Nucleus accumbens (tissue), 56 donors: Measurements from ENCODE around the gene IGFN1.

Source experiments
- DNase-seq, 56 donors: peaks; one replicate each; lab custom pipeline; 2025; lab: John Stamatoyannopoulos, UW

Gene IGFN1

GRCh38 chr1:201183209-201183608 is 7.4 kb upstream of the IGFN1 start:
- DNase-seq, result no peak

DNA sequence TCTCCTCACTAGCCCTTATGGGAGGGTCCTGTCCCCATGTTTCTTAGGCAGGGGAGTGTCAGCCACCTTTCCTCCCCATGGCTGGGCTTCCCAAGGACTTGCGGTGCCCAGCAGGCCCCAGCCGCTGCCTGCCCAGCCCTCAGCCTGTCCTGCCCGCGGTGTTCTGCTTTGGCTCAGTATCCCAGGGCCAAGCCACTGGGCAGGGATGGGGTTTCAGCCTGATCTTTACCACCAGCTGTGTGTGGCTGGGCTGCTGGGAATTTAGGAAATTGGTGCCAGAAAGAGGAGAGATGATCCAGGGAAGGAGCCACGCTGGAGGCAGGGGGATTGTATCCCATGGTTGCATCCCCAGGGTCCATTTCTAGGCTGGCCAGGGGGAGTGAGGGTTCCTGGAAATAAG is 6.9 kb upstream of the IGFN1 start:
- DNase-seq, result no peak

DNA sequence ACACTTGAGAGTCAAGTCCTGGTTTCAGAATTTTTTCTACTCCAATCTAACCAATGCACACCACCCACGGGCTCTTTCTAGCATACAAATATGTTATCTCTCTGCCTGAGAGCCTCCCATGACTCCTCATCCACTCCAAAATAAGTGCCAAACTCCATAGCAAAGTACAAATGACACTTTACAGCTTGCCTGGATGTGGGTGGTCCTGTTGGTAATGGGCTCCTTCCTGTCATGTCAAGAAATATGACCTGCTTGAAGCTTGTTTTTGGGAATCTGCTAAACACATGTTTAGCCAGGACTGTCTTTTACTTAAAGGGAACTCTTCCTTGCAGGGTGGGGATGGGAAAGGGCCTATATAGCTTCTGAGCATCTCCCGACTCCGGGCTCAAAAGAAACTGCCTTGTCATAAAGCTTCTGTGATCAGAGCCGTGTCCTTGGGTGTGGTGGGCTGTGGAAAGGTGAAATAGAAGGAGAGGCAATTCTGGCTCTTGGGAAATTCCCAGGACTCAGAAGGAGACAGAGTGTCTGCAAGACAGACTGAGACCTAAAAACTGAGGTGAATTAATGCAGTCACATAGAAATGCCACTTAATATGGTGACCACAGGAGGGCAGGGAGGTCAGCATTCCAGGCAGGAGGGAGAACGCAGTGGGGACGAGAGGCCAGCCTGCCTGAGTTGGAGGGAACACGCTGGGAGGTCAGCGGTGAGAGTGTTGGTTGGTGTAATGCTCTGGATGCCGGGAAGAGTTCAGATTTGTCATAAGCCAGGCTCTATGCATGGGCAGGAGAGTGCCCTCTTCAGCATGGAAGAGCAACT is 6.1 kb upstream of the IGFN1 start:
- DNase-seq, result peak in 12 of 56 donors; percentile 3 to 26 (median 8)

- DNase-seq, result peak in 1 of 56 donors; percentile 19
Measured at GRCh38 chr1:201185123-201185453, 5.5 kb upstream of the IGFN1 start.

DNA sequence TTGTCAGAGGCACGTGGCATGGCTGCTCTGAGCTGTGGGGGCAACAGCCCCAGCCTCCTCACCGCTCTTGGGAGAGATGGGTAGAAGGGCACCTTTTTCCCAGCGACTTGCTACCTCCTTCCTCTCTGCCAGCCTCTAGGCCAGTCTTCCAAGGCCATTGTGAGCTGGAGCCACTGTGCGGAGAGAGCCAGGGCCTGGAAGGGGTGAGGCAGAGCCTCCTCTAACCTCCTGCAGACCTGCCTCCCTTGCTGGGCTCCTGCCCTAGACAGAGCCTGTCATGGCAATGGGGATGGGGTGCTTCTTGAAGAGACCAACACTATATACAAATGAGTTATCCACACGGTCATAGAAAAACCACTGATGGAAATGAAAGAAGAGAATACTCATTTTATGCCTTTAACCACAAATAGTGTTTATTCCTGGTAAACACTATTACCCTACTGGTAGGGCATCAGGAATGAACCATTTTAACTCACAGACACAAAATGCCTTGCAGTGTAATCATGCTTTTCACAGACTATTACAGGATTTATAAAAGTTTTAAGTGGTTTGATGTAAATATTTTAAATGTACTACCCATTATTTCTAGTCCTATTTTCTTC is 5.0 kb upstream of the IGFN1 start:
- DNase-seq, result no peak

- DNase-seq, result no peak
Measured at GRCh38 chr1:201186192-201186591, 4.4 kb upstream of the IGFN1 start.

DNA sequence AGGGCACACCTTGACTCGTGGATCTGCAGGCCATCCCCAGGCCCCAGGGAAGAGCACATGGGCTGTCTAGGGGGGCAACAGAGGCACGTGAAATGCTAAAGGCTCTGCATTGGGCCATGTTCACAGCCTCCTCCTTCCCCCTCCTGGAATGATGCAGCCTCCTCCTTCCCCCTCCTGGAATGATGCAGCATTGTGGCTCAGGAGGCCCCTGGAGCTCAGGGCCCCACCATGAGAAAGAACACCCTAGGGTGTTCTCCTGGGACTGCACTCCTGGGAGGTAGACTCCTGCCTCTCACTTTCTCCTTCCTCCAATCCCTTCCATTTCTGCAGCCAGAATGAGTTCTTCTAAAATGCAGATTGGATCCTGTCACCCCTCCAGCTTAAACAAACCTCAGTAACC is 1.5 kb upstream of the IGFN1 start:
- DNase-seq, result no peak

DNA sequence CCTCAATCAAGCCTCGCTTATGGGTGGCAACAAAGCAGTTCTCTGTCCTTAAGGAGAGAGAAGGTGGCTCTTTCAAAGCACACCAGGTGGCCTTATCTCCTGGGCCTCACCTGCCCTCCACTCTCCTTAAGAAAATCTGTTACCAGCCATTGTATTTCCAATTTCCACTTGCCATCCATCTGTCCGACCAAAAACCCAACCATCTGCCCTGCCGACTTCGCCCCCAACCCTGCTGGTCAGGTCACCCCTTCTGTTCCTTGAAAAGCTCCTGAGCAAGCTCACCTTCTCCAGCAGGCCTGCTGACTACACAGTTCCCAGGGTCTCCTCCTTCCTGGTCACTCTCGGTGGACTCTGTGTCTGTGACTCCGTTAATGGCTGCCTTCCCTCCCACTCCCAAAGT is 619 bp upstream of the IGFN1 start:
- no peak for DNase-seq

DNA sequence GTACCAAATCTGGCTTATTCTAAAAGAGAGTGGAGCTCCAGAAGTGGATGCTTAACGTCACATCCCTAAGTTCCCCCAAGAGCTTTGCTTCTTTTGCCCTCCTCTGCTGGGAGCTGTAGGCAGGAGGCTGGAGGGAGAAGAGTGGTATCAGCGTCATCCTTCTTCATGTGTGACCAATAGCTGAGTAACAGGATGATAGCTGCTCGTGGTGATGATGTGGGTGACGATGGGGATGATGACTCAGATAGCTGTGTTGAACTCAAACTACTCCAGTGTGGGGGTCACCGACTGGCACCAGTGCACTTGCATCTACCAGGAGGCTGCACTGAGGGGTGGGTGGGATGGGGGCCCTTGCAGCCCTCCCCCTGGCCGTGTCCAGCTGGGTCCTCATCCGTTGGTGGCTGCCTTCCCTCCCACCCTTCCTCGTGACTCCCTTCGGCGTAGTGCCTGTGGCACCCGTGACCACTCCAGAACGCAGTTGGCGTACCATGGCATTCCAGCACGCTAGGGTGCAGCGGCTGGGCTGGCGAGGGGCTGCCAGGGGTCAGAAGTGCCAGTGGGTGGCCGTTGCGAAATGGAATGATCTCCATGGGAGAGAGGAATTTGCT is 1.1 kb downstream of the IGFN1 start:
- peak in 8 of 56 donors; percentile 3 to 47 (median 14) for DNase-seq

- DNase-seq, result peak in 4 of 56 donors; percentile 5 to 12 (median 12)
Measured at GRCh38 chr1:201192261-201192788, 1.7 kb downstream of the IGFN1 start.

DNA sequence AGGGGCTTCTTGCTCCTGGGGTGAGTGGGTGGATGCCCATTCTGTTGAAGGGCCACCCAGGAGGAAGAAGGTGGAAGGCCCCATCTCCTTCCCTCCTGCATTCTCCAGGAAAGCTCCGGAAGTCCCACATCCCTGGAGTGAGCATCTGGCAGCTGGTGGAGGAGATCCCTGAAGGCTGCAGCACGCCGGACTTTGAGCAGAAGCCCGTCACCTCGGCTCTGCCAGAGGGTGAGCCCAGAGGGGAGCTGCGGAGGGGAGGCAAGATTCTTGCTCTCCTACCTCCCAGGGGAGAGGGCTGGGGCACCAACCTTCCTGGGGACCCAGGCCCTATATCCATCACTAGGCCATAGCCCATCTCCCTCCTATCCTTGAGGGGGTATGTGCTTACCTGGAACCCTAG is 3.4 kb downstream of the IGFN1 start:
- DNase-seq, result no peak

GRCh38 chr1:201198598-201198997 is 8.0 kb downstream of the IGFN1 start:
- DNase-seq, result no peak

DNA sequence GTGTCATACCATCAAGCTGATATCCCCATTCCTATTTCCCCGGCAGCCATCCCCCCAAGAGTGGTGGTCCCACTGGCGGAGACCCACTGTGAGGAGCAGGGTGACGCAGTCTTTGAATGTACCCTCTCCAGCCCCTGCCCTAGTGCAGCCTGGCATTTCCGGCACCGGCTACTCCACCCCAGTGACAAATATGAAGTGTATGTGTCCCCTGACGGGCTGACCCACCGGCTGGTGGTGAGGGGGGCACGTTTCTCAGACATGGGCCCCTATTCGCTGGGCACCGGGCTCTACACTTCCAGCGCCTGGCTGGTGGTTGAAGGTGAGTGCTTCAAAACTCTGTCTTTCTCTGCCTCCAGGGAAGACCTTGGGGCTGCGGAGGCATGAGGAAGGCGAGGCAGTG is 14.4 kb downstream of the IGFN1 start:
- no peak for DNase-seq

- peak in 3 of 56 donors; percentile 6 to 19 (median 16) for DNase-seq
Measured at GRCh38 chr1:201206176-201206575, 15.6 kb downstream of the IGFN1 start.

- DNase-seq, result no peak
Measured at GRCh38 chr1:201207046-201207445, 16.4 kb downstream of the IGFN1 start.

DNA sequence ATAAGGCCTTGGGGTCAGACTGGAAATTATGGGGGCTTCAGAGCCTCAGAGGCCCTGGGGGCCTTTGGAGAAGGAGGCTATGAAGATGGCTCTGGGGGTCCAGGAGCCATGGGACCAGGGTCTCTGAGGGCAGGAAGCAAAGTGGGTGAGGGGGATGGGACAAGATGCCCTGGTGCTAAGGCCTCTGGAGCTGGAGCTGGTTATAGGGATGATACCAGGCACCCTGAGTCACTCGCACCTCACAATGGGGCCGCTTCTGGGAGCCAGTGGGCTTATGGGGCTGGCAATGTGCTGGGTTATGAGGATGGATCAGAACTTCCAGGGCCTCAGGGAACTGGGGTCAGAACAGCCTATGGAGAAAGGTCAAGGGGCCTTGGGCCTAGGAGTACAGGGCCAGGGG is 17.6 kb downstream of the IGFN1 start:
- no peak for DNase-seq

GRCh38 chr1:201212056-201212455 is 21.4 kb downstream of the IGFN1 start:
- DNase-seq, result no peak

- no peak for DNase-seq
Measured at GRCh38 chr1:201212461-201213055, 21.9 kb downstream of the IGFN1 start.

DNA sequence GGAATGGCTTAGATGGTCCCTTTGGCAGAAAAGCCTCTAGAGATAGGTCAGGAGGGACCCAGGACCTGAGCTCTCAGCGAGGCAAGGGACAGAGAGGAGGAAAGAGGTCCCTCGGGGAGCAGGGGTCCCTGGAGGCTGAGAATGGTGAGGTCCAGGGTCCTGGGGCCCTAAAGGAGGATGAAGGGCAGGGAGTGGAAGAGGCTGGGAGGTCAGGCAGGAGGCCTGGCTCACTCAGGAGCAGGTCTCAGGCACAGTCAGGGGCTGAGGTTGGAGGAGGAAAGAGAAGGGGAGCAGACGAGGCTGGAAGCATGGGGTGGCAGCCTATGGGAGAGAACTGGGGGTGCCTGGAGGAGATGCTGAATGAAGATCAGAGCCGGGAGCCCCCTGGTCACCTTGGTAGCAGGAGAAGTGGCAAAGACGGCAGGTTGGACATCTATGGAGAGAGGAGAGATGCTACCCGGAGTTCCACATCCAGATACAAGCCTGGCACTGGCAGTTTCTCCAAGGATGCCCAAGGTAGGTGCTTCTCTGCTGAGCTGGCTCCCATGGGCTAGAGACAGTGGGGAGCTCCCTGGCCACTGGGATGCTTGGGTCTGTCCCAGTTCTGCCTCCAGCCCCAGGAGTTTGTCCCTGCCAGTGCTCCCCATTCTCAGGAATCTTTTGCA is 22.6 kb downstream of the IGFN1 start:
- DNase-seq, result no peak

- DNase-seq, result no peak
Measured at GRCh38 chr1:201213926-201214325, 23.3 kb downstream of the IGFN1 start.

DNA sequence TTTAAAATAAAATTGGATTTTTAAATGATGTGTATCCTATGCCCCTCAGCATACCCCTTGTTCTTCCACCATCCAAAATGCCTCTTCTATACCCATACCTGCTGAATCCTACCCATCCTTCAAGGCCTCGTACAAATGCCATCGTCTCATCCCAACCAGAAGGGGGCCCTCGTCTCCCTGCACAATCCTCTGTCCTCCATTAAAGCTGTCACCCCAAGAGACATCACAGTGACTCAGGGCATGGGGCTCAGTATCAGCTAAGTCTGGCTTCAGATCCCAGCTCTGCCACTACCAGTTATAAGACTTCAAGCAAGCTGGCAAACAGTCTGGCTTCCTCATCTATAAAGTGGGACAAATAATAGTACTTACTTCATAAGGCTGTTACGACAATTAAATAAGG is 23.8 kb downstream of the IGFN1 start:
- DNase-seq, result no peak
